Embryonic facial prominence (tissue), 1 donor: ENCODE results near the gene FAM177B.
"Not testable (repeated sequence)": the region's sequence is repeated elsewhere in the genome, so short reads cannot be mapped to it uniquely, and the experiment has no call there.

Experiments
- DNase-seq: peaks from one replicate; pipeline ENCODE4 v3.0.0-alpha.2; 2016; ENCODE audit errors: extremely low spot score

FAM177B gene

DNA sequence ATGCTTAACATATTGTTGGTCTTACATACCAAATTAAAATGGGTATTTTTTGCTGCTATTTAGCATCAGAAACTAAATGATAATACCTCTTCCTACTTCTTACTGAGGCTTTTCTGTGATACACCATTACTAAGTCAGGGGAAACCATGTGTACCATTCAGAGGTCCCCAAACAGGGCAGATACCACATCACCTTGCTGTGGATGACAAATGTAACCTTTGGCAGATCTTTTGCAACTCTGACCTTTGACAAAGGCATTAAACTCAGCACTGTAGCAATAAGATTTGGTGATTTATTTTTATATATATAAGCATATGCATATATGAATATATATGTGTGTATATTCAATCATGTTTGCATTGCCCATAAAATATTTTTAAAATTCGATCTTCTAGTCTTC lies 2.9 kb downstream of the FAM177B start:
- no peak for DNase-seq

DNA sequence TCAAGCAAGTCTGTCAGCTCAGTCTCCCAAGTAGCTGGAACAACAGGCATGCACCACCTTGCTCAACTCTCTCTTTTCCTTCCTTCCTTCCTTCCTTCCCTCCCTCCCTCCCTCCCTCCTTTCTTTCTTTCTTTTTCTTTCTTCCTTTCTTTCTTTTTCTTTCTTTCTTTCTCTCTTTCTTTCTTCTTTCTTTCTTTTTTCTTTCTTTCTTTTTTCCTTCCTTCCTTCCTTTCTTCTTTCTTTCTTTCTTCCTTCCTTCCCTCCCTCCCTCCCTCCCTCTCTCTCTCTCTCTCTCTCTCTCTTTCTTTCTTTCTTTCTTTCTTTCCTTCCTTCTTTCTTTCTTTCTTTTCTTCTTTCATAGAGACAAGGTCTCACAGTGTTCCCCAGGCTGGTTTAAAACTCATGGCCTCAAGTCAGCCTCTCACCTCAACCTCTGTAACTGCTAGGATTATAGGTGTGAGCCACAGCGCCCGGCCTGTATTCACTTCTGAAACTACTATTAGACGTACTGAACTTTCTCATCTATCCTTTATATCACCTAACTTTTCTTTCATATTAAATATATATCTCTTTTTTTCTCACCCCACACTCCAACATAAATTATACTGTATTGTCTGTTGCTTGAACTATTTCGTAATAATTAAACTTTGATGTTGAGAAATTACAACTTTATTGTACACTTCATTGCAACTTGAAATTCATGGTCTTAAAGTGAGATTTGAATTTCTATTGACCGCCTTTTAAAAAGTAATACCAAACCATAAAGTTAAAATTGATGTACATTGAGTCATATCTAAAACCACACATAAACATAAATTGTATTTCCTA lies 4.8 kb downstream of the FAM177B start:
- DNase-seq, result not testable (repeated sequence)

DNA sequence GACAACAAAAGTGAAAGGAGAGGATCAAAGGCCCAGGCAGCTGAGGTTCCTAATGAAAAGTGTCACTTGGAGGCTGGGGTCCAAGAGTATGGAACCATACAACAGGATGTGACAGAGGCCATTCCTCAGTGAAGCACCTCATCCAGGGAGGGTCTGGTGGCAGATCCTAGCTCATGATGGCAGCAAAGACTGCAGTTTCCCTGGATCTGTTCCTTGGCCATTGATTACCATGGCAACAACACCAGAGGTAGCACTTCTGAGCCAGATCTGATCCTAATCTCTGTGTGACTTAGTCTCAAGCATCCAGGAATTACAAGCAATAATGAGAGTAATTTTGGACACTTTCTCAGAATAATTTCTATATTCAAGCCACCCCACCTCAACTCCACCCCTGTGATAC lies 12.9 kb downstream of the FAM177B start:
- DNase-seq, result no peak

DNA sequence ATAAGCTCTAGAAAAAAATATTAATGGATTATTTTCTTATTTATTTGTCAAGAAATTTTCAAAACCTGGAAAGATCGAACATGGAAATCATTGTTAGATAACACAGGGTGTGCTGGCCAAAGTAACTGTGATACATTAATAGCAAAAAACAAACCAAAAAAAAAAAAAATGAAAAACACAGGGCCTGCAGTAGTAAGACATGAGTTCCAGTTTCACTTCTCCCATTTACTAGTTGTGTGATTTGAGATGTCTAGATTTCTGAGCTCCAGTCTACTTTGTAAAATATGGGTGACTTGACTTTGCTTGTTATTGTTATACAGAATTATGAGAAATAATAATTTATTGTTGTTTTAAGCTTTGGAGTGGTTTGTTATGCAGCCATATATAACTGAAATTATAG lies 13.6 kb downstream of the FAM177B start:
- no peak for DNase-seq

DNA sequence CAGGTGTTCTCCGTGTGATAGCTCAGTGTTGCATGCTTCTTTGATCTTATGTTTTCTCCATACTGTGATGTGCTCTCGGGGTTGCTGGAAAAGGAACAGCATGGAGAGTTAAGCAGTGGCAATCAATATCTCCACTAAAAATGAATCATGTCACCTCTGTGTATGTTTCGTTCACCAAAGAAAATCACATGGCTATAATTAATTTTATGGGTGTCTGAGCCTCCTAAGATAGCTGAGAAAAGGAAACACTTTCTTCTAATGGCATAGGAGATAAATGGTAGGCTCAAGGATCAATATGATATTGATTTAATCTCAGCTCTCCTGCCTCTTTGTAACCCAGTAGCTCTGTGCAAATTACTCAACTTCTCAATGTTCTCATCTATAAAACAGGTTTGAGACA lies 14.3 kb downstream of the FAM177B start:
- no peak for DNase-seq

DNA sequence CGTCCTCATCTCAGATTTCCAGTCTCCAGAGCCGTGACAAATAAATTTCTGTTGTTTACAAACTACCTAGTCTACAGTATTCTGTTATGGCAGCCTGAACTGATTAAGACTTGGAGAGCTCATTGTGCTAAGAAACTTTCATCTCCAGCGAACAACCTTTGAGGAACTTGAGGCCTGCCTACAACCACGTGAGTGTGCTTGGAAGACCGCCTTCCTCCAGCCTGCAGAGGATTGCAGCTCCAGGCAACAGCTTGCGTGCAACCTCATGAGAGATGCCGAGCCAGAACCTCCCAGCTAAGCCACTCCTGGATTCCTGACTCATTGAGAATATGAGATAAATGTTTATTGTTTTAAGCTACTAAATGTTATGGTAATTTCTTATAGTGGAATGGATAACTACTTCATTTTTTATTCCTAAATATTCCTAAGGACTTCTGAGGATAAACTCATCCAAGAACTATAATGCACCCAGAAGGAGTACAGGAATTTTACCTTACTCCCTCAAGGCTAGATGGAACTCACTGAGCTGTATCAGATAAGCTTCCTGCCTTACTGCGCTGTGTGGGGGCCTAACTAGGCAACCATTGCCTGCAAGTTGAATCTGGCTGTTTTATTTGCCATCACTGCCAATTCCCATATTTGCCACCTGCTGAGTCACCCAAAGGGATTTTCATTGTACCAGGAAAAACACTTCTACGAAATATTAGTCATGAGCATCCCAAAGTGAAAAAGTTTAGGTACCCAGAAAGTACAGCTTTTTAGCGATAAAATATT lies 17.6 kb downstream of the FAM177B start:
- DNase-seq, result peak; percentile 66

DNA sequence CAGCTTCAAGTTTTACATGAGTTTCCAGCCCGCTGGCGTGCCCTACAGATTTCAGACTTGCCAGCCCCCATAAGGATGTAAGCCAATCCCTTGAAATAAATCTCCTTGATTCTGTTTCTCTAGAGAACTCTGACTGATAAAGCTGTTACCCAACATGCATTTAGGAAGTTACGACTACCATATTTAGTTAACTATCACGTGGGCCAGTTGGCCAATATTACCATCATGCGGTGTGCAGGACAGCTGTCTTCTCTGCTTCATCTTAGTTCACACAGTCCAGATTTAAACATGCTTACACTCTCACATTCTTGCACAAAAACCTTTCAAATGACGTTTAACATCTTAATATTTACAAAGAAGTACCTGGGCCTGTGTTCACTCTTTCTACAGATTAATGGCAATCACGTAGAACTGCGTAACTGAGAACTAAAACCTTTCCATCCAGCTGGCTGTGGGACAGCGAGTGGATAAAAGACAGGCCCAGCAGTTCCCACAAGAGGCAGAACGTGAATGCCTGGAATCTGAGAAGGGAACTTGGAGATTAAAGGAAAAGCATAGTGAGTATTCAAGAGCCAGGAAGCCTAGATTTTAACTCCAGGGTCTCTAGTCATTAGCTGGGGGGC lies 20.8 kb downstream of the FAM177B start:
- DNase-seq, result peak; percentile 45

DNA sequence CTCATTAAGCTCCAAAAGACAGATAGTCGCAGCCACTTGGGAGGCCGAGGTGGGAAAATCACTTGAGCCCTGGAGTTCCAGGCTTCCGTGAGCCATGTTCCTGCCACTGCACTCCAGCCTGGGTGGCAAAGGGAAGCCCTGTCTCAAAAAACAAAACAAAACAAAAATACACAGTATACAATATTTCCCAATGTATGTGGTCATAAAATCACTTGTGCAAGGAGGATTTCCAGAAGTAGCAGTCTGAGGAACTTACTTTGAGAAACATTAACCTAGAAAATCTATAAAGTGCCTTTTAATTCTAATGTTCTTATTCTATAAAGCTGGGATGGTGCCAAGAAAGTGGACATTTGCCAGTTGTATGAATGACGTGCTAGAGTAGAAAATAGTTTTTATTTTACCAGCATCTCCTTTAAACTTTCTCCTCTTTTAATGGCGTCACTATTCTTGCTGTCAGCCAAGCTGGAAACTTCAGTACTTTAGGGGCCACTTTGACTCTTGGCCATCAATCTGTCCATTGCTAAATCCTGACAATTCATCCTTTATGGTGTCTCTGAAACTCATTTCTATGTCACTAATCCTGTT lies 22.5 kb downstream of the FAM177B start:
- no peak for DNase-seq

DNA sequence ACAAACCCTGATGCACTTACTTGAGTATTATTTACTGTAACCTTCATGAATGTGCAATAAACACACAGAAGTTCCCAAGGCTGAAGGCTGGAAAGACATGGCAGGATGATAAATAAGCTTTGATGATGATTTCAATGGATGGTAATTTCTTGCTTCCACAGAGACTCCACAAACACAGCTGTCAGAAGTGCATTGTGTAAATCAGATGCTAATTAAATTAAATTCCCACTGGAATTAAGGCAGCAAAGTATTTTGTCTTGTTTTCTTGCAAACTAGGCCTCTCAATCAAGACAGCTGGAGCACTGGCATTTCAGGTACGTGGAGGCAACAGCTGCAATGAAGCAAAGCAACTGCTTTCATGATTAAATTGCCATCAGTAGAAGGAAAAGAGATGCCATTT lies 24.1 kb downstream of the FAM177B start:
- DNase-seq, result no peak

DNA sequence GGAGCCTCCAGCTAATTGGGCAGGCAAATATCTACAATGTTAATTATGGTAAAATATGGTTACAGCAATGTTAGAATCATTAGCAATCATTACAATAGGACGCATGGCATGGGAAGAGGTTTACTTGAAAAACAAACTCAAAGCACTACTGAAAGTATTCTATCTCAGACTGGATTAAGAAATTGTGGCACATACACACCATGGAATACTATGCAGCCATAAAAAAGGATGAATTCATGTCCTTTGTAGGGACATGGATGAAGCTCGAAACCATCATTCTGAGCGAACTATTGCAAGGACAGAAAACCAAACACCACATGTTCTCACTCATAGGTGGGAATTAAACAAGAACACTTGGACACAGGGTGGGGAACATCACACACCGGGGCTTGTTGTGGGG lies 25.2 kb downstream of the FAM177B start:
- not testable (repeated sequence) for DNase-seq

DNA sequence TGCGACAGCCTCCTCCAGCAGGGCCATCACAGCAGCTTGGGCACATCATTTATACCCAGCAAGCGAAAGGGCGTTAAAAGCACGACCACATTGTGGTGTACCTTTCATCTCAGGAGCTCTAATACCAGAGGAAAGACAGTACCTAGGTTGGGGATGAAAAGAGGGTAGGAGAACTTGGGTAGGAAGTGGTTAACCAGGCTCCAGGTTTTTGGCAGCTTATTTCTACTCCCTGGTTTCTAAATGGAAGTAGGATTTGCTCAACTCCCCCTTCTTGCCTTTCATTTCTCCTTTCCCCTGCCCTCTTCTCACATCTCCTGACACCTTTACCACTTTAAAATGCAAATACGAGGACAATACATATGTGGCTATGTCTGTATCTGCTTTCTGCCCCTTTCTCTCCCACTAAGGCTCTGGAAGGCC lies 30.2 kb downstream of the FAM177B start:
- no peak for DNase-seq

DNA sequence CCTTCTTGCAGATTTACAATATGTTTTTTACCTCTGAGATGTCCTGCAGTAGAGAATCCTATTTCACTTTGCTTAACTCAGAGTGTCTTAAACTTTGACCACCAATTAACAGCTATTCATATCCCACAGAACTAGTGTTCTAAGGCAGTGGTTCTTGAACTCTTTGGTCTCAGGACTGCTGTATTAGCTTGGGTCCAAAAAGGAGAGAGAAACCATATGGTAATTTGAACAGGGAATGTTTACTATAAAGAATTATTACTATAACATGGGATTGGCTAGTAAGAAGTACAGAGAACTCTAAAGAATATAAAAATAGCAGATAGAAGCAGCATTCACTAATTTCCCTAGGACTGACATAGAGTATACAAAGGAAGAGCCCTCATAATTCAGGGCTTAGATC lies 31.6 kb downstream of the FAM177B start:
- DNase-seq, result no peak

DNA sequence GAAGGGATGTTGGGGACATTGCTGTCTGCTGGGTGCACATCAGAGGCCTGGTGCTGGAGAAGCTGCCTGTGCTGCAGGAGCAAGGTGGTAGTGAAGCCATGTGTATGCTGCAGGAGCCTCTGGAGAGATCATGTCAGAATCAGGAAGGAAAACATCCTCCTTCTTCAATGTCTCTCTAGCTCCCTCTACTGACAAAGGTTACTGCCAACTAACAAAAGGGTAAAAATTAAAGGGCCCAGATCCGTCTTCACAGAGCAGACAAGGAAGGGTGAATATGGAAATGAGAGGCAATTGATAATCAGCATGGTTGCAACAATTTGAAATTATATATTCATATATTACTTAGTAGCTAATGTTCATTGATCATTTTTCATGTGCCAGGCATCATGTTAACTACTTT lies 32.2 kb downstream of the FAM177B start:
- no peak for DNase-seq

DNA sequence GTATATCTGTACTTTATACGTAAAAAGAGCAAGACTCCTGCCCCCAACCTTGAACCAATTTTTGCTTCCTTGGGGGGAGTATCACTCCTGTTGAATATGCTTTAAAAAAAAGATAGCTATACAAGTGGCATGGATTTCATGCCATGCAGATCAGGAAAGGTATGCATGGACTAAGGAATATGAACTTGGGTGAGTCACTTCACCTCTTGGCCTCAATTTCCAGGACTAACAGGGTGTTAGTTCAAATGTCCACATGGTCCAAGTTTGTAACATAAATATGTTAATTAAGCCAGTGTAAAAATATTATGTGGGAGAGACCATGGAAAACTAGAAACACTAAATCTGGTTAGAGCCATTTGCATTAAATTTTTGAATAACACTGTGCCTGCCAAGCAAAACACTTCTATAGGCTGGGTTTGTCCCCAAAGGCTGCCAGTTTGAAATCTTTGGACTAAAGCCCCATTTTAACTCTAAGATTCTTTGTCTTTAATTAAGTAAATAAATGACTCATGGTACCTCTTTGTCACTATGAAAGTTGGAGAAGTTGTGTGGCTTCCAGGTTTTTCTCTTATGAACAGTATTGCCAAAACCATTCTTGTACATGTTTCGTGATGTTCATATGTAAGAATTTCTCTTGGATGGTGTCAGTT lies 33.1 kb downstream of the FAM177B start:
- DNase-seq, result no peak

DNA sequence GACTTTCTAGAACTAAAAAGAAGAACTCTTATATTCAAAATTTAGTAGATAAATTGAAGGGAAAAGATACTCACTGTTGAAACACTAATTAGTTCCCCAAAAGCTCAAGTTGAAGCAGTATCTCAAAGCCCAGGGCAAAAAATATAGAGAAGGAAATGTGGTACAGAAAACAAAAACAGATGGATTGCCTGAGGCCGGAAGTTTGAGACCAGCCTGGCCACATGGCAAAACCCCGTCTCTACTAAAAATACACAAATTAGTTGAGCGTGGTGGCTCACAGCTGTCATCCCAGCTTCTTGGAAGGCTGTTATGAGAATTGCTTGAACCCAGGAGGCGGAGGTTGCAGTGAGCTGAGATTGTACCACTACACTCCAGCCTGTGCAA lies 36.0 kb downstream of the FAM177B start:
- no peak for DNase-seq

DNA sequence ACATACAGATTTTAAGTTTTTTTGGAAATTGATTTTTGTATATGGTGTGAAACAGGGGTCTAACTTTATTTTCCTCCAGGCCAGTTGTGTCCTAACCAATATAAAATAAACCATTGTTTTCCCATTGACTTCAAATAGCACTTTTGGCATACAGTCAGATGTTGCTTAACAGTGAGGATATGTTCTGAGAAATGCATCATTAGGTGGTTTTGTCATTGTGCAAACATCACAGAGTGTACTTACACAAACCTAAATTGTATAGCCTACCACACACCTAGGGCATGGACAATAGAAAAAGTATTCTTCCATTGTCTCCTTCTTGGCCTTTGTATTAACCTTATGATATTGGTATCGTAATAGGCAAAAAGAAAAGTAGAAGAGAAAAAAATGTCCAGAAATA lies 40.5 kb downstream of the FAM177B start:
- DNase-seq, result no peak

DNA sequence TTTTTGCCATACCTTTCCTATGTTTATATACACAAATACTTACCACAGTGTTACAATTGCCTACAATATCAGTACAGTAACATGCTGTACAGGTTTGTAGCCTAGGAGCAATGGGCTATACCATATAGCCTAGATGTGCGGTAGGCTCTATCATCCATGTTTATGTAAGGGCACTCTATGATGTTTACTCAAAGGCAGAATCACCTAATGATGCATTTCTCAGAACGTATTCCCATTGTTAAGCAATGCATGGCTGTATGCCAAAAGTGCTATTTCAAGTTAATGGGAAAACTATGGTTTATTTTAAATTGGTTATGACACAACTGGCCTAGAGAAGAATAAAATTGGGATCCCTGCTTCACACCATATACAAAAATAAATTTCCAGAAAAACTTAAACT lies 41.0 kb downstream of the FAM177B start:
- DNase-seq, result no peak

DNA sequence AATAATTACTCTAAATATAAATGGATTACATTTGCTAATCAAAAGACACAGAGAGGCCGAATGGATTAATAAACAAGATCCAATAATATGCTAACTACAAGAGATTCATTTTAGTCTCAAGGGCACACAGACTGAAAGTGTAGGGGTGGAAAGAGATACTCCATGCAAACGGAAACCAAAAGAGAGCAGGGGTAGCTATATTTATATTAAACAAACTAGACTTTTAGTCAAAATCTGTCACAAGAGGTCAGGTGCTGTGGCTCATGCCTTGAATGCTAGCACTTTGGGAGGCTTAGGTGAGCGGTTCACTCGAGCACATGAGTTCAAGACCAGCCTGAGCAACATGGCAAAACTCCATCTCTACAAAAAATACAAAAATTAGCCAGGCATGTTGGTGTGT lies 44.2 kb downstream of the FAM177B start:
- no peak for DNase-seq

DNA sequence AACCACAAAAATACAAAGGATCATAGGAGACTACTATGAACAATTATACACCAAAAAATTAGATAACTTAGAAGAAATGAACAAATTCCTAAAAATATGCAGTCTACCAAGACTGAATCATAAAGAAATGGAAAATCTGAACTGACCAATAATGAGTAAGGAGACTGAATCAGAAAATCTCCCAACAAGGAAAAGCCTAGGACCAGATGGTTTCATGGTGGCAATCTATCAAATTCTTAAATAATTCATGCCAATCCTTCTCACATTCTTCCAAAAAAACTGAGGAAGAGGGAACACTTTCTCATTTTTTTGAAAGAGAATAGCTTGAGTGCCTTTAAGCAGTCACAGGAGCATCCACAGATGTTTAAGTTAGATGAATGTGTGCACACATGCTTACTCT lies 46.0 kb downstream of the FAM177B start:
- DNase-seq, result no peak

DNA sequence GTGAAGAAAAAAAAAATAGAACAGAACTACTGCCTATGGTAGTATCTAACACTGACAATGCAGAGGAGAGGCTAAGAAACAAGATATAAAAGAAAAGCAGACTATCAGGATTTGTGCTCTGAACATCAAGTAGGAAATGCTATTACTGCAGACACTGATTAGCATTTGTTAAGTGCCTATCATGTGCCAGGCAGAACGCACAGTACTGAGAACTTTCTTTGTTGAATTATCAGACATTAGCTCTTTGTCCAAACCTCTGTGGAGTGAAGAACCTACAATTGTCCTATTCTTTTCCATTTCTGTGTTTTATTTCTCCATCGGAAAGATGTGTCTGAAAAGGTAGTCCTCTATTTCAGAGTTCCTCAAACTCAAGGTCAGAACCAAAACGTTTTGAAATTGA lies 47.4 kb downstream of the FAM177B start:
- no peak for DNase-seq

DNA sequence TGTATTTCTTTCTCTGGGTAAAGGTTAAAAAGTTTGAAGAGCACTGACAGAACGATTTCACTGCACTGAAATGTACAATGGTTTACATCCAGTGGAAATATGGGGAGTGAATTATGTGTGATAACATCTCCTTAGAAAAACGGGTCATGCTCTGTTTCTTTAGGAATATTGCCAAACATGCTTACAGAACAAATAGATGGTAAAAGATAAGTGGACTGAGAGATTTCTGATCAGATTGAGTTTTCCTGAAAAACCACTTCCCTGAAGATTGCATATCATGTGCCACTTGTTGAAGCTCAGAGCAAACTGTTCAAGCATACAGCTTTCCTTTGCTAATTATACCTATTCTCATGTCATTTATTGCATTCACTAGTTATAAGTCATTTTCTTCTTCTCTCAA lies 47.9 kb downstream of the FAM177B start:
- no peak for DNase-seq

DNA sequence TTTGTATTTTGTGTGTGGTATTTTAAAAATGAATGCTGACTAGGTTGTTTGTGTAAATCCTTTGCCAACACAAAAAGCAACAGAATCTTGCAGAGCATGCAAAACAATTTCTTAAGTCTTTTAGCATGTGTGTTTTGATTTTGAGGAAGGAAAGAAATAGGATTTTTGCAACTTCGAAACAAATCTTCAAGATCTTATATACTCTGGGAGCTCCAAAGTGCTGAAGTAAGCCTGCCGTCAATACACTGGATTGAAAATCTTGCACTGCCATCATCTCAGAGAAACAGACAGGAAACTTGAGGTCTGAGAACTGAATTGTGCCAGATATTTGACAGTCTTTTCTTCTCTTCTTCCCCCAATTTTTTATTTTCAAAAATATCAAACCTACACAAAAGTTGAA lies 48.5 kb downstream of the FAM177B start:
- no peak for DNase-seq
